Suprapubic skin (tissue), 2 donors: Measurements from ENCODE around the gene NBAS.

Experiments used
- EP300 ChIP-seq: sonication (generic); formaldehyde crosslinking; IDR thresholded peaks from one replicate; pipeline ENCODE4 v1.6.1; 2017; ENCODE audit warnings: antibody characterized with exemption
- POLR2A ChIP-seq, 2 donors: fragments of 450-650 bp; IDR thresholded peaks; one replicate each; pipeline ENCODE4 v1.6.1; 2017; ENCODE audit warnings: antibody characterized with exemption in 2 of 2, mild to moderate bottlenecking in 2 of 2, moderate library complexity in 2 of 2

DNA sequence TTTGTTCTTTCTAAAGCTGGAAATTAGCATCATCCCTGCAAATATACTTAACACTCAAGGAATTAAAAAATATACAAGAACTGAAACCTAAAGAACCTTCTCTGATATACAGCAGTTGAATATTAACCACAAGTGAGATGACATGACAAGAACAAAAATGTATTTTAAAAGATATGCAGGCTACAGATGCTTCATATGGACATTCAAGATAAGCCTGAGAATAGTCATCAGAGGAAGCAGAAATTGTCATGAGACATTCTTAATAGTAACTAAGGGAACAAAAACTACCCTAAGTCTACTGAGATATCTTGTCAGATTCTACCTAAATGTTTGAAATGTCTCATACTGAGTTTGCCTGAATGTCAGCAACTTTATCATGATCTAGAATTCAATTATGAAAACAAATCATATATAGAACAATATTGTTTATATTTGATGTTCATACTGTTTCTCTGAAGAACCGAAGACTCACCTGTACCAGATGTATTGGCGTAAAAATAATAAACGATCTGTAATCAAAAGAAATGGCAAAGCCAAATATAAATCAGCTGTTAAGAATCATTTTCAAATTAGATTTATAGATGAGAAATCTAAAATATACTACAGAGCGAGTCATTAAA, 4.7 kb downstream of the NBAS start:
- TF ChIP-seq EP300 (no peak), POLR2A (IDR thresholded peaks at IDR 0.05) (no peak)
